ENCODE data around the gene HRK.

DNA sequence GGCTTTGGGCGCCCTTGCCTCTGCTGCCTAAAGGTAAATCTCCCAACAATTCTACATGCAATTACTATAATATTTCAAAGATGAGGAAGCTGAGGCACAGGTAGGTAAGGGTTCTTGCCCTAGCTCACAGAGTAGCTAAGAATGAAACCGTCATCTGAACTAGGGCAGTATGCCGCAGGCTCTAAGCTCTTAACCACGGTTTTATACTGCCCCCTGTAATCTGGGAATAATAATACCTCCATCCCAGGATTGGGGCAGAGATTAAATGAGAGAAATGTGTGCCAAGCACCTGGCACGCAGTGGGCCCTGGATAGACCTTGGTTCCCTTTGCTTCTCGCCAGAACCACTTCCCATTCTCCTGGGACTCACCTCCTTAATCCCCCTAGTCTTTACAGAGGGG, 1.5 kb upstream of the HRK start:
- TF ChIP-seq GATA2 (IDR thresholded peaks at IDR 0.05; ENCODE audit: low read depth, low read length) (no peak), GATA3 (IDR thresholded peaks at IDR 0.05; ENCODE audit: low read depth, low read length) (no peak)

Data from SH-SY5Y (cell line).